HTR-8/SVneo (cell line): ENCODE results near the gene TAF3.

ENCODE experiments used
- DNase-seq: peaks from one replicate; pipeline ENCODE4 v3.0.0; 2011; ENCODE audit warnings: low spot score, mixed read lengths; ENCODE audit not compliant: insufficient read length
- FAIRE-seq: peaks from 2 replicates; lab custom pipeline; 2011; peaks lifted over from hg19 to GRCh38; lab: Jason Lieb, UNC

Gene TAF3

DNA sequence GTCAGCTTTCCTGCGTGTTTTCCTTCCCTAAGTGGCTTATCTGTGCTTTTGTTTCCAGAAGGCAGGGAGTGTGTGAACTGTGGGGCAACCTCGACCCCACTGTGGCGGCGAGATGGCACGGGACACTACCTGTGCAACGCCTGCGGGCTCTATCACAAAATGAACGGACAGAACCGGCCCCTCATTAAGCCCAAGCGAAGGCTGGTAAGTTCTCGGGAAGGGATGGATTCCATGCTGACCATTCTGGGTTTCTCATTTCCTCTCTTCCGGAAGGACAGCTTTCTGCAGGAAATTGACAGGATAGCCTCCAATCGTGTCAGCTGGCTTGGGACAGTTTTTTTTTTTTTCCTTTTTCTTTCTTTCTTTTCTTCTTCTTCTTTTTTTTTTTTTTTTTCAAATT, 245.6 kb downstream of the TAF3 start:
- no peak for FAIRE-seq
- DNase-seq, result no peak

DNA sequence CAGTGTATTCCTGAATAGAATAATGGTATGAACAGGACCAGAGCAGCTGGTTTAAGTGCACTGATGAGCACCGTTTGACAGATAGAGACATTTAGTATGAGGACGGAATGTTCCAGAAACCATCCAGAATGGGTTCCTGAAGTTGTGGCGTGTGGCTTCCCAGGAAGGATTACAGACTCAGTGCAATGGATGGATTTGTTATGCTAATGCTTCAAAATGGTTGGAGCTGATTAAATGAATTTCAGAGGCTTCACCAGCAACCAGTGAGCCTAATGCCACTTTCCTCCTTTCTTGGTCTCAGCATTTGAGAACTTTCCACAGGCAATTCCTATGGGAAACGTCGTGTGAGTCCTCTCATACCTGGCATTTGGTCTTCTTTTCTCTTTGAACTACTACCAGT, 246.1 kb downstream of the TAF3 start:
- DNase-seq (no peak), FAIRE-seq (no peak)

DNA sequence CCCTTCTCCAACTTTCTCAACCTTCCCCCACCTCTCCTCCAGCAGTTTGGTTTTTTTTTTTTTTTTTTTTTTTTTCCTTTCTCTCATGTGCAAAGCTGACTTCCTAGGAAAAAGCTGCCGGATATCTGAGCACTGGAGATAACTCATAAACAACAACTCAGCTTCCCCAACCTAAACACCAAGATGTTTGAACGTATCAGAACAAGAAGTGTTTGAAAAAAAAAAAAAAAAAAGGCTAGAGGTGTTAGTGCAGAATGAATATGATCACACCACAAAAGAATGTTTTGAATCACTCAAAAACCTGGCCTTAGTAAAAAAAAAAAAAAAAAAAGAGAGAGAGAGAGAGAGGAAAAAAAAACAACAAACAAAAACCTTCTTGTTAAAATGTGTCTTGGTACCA, 247.3 kb downstream of the TAF3 start:
- DNase-seq (no peak), FAIRE-seq (no peak)

- FAIRE-seq, result no peak
- DNase-seq, result no peak
Measured at GRCh38 chr10:8066124-8066523, 247.8 kb downstream of the TAF3 start.
